ENCODE data around the gene ACIN1.

Gene ACIN1

DNA sequence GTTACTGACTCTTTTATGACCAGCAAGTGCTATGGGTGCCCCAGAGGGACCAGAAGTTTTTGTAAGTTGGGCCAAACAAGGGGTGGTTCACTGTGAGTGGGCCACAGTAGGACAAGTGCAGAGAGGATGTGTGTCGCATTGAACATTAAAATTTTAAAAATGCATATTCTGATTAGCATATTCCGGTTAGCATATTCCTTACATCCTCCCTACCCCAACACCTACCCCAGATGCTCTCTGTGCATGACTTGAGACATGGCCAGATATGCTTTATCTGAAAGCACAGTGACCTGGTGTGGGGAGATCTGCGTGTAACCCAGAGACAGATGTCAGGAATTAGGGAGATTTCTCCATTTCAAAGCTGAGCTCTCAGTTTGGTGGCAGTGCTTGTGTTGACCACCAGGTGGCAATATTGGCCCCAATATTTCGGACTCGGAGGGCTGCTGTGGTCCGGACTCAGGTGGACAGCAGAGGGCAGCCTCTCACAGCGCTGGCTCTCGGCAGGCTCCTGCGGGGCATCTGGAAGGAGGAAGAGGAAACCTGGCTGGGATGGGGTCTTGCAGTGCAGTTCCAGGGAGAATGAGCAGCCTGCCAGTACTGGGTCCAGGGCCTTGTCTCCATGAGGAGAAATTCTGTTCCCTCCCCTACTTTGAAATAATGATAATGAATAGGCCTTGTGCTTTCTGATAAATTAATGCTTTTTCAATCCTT lies 25.8 kb upstream of the ACIN1 start:
- H3K4me1 Mint-ChIP-seq, result peaks cover 35% of the 10 kb centered on the region
- TF ChIP-seq, protein P1, sequence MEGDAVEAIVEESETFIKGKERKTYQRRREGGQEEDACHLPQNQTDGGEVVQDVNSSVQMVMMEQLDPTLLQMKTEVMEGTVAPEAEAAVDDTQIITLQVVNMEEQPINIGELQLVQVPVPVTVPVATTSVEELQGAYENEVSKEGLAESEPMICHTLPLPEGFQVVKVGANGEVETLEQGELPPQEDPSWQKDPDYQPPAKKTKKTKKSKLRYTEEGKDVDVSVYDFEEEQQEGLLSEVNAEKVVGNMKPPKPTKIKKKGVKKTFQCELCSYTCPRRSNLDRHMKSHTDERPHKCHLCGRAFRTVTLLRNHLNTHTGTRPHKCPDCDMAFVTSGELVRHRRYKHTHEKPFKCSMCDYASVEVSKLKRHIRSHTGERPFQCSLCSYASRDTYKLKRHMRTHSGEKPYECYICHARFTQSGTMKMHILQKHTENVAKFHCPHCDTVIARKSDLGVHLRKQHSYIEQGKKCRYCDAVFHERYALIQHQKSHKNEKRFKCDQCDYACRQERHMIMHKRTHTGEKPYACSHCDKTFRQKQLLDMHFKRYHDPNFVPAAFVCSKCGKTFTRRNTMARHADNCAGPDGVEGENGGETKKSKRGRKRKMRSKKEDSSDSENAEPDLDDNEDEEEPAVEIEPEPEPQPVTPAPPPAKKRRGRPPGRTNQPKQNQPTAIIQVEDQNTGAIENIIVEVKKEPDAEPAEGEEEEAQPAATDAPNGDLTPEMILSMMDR (IDR thresholded peaks at IDR 0.05; ENCODE audit: unreplicated experiment in 3 of 3), result peak; percentile 99 to 100 (median 100)
- peaks cover 6% of the 10 kb centered on the region for H3K27me3 Mint-ChIP-seq (ENCODE audit: low read depth)
- no peaks in the 10 kb centered on the region for H3K9me3 Mint-ChIP-seq
- peak overlapping the region; percentile 92 to 96 (median 95) for H3K27ac Mint-ChIP-seq
- H3K4me3 Mint-ChIP-seq, result no peak overlapping the region
- peaks cover 5% of the 10 kb centered on the region for H3K36me3 Mint-ChIP-seq (ENCODE audit: low read depth)

DNA sequence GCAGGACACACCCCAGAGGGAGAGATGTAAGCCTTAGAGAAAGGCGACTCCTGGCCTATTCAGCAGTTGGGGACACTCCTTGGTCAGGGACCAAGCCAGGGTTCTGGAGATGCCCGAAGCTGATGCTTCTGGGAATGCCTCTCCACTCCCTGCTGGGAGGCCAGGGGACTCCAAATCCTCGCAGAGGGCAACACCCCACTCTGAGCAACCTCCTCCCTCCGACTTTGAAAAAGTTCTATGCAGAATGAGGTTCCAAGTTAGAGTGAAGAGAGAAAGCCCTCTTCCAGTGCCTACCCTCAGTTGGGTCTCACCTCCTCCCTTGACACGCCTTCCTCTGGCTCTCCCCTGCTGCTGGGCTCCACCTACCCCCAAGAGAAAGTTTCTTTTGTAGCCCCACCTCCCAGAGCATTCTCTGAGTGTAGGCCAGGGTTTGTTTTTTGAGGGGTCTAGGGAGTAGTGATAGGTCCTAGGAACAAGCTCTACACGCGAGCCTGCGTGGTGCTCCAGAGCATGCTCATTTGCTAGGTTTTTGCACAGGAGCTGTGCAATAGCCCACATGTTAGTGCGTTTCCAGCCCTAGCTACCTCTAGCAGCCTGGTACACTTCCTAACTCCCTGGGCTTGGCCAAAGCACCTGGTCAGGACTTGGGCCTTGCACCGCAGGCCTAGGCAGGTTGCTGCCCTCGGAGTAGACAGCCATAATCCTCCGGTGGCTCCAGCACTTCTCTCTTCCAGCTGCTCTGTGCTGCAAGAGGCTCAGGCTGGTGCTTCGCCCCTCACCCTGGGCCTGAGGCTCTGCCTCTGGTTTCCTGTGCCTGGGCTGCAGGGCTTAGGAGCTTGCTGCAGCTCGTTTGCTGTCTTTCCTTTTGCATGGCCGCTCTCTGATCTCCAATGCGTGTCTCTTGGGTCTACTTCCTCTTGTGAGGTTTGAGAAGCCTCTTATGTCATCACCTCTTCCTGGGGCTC lies 24.7 kb upstream of the ACIN1 start:
- peak overlapping the region in 1 of 3 experiments; percentile 60 for H3K27ac Mint-ChIP-seq
- TF ChIP-seq, protein P1 (IDR thresholded peaks at IDR 0.05; ENCODE audit: unreplicated experiment in 3 of 3), result no peak

DNA sequence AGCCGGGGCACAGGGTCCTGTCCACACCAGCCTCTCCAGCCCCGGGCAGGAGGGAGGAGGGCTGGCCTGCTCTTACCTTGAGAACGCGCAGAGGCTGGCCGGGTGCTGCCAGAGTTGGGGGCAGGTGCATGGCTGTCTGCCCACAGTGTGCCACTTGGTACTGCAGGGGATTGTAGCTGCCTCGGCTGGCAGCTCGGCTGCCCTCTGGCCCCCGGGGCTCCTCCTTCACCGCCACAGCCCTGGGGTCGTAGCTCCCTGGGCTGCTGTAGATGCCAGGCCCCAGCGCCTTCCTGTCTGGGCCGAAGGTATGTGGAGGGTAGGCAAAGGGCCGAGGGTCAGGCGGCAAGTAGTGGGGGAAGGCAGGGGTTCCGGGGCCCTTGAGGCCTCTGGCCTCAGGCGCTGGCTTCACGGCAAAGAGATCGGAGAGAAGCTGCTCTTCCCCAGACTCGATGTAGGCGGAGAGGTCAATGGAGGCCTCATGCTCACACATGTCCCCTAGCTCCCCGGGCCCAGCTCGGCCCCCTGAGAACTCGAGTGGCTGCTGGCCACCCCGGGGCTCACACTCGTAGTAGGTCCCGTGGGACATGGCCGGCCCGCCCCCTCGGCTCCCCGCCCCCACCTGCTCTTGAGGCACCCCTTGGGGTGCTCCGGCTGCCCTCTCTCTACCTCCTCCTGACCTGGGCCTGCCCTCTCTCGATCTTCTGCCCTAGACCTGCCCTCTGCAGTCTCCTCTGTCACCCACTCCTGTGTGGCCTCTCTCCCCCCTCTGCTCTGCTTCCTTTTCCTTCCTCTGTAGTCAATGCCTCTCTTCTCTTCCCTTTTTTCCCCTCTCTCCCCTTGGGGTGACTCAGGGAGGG lies 23.8 kb upstream of the ACIN1 start, which contains the start of gene CEBPE:
TSS of gene CEBPE (minus strand) at position 750 of the 857 bp plus-strand sequence. CDS start at position 586, 164 bp downstream.
- Mint-ChIP-seq H3K4me3 (no peak within 1 kb of the TSS), H3K27me3 (ENCODE audit: low read depth) (peaks cover 3% of the 10 kb centered on the region), H3K4me1 (peaks cover 30% of the 10 kb centered on the region), H3K36me3 (ENCODE audit: low read depth) (no peaks in the 10 kb centered on the region), H3K9me3 (no peaks in the 10 kb centered on the region), H3K27ac (peak within 1 kb of the TSS in 1 of 3 experiments; percentile 60)
- TF ChIP-seq, protein P1 (IDR thresholded peaks at IDR 0.05; ENCODE audit: unreplicated experiment in 3 of 3), result no peak

More for the DNA sequence above, 24.7 kb upstream of the ACIN1 start:
- H3K27me3 Mint-ChIP-seq (ENCODE audit: low read depth), result peaks cover 6% of the 10 kb centered on the region
- H3K36me3 Mint-ChIP-seq (ENCODE audit: low read depth), result no peaks in the 10 kb centered on the region
- H3K4me1 Mint-ChIP-seq, result peaks cover 31% of the 10 kb centered on the region
- no peak overlapping the region for H3K4me3 Mint-ChIP-seq
- H3K9me3 Mint-ChIP-seq, result no peaks in the 10 kb centered on the region

DNA sequence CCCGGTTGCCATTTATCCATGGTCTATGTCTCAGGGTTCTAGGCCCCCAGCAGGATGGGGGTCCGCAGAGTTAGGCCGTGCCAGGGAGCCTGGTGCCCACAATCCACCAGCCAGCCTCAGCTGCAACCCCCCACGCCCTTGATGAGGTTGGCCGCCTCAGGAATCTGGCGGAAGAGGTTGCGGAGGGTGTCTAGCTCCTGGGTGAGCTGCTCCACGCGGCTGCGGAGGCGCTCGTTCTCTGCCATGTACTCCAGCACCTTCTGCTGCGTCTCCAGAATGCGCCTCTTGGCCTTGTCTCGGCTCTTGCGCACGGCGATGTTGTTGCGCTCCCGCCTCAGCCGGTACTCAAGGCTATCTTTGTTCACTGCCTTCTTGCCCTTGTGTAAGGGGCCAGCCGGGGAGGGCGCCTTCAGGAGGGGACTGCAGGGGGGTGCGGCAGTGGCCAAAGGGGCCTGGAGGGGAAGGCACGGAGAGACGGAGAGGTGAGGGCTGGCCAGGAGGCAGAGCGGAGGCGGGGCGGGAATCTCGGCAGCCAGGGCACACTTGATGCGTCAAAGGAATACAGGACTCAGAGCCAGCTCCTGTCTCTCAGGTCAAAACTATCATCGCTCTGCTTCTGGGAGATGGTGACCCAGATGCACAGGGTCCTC lies 22.6 kb upstream of the ACIN1 start:
- Mint-ChIP-seq H3K36me3 (ENCODE audit: low read depth) (no peaks in the 10 kb centered on the region), H3K27me3 (ENCODE audit: low read depth) (peaks cover 3% of the 10 kb centered on the region)
- TF ChIP-seq, protein P1 (IDR thresholded peaks at IDR 0.05; ENCODE audit: unreplicated experiment in 3 of 3), result no peak

DNA sequence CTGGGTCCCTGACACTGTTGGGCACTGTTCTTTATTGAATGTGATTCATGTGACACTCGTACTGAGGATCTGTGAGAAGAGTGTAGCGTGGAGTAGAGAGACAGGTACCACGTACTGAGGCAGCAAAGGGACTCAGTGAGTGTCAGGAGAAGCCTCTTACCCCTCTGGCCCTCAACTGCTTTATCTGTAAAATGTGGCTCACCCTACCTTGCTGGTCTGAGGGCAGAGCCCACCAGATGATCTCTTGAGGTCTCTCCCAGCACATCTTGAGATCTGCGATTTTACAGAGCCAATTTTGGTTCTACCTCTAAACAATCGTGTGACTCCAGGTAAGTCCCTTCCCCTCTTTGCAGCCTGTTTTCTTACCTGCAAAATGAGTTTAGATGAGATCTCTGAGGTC lies 21.0 kb upstream of the ACIN1 start:
- Mint-ChIP-seq H3K36me3 (ENCODE audit: low read depth) (no peaks in the 10 kb centered on the region), H3K27ac (peak overlapping the region in 1 of 3 experiments; percentile 37), H3K4me1 (peaks cover 15% of the 10 kb centered on the region), H3K27me3 (ENCODE audit: low read depth) (peaks cover 3% of the 10 kb centered on the region), H3K9me3 (no peaks in the 10 kb centered on the region), H3K4me3 (no peak overlapping the region)
- TF ChIP-seq, protein P1 (IDR thresholded peaks at IDR 0.05; ENCODE audit: unreplicated experiment in 3 of 3), result no peak

More for the DNA sequence above, 22.6 kb upstream of the ACIN1 start:
- H3K4me3 Mint-ChIP-seq, result no peak overlapping the region
- H3K9me3 Mint-ChIP-seq, result no peaks in the 10 kb centered on the region
- peak overlapping the region in 1 of 3 experiments; percentile 40 for H3K27ac Mint-ChIP-seq
- H3K4me1 Mint-ChIP-seq, result peaks cover 29% of the 10 kb centered on the region

Data from nephron (organoid).